Measurements from ENCODE around the gene MMEL1.

- no peak for TF ChIP-seq CTCF (conservative IDR thresholded peaks at IDR 0.05; ENCODE audit: low read depth, low read length)
- TF ChIP-seq EZH2 (IDR thresholded peaks at IDR 0.05; ENCODE audit: low read length, unreplicated experiment) = no peak
- TF ChIP-seq EZH2phosphoT487 (IDR thresholded peaks at IDR 0.05; ENCODE audit: borderline replicate concordance, low read length) = no peak
These were observed 27.8 kb downstream of the MMEL1 start for GRCh38 chr1:2604844-2605508.
